HEK293 (cell line): ENCODE data around the gene SRPK3.

Experiments
- BCL11B ChIP-seq: fragments of 450-650 bp; formaldehyde crosslinking; IDR thresholded peaks from 2 replicates; pipeline ENCODE4 v1.5.1; 2016; ENCODE audit warnings: low read depth, missing biosample characterization, missing genetic modification characterization
- GLIS2 ChIP-seq: fragments of 450-650 bp; formaldehyde crosslinking; IDR thresholded peaks from 2 replicates; pipeline ENCODE4 v1.5.1; 2016; ENCODE audit warnings: missing biosample characterization, missing genetic modification characterization
- HOXC10 ChIP-seq: sonication (generic); formaldehyde crosslinking; IDR thresholded peaks from 2 replicates; pipeline ENCODE4 v1.8.1; 2023; ENCODE audit warnings: mild to moderate bottlenecking, missing genetic modification reagents
- KLF10 ChIP-seq: fragments of 450-650 bp; IDR thresholded peaks from 2 replicates; pipeline ENCODE4 v1.5.1; 2018; ENCODE audit warnings: missing biosample characterization, mild to moderate bottlenecking, missing genetic modification characterization
- KLF17 ChIP-seq: fragments of 450-650 bp; formaldehyde crosslinking; IDR thresholded peaks from 2 replicates; pipeline ENCODE4 v1.5.1; 2016; ENCODE audit warnings: missing biosample characterization, missing genetic modification characterization
- KLF7 ChIP-seq: fragments of 450-650 bp; formaldehyde crosslinking; IDR thresholded peaks from 2 replicates; pipeline ENCODE4 v1.5.1; 2016; ENCODE audit warnings: missing biosample characterization, missing genetic modification characterization, borderline replicate concordance
- KLF8 ChIP-seq: fragments of 450-650 bp; formaldehyde crosslinking; IDR thresholded peaks from 2 replicates; pipeline ENCODE4 v1.5.1; 2016; ENCODE audit warnings: missing biosample characterization, missing genetic modification characterization
- OSR2 ChIP-seq: fragments of 450-650 bp; formaldehyde crosslinking; IDR thresholded peaks from 2 replicates; pipeline ENCODE4 v1.5.1; 2016; ENCODE audit warnings: missing biosample characterization, missing genetic modification characterization
- SALL2 ChIP-seq: fragments of 450-650 bp; formaldehyde crosslinking; IDR thresholded peaks from 2 replicates; pipeline ENCODE4 v1.5.0; 2017; ENCODE audit warnings: missing biosample characterization, mild to moderate bottlenecking, missing genetic modification characterization, borderline replicate concordance
- SCRT2 ChIP-seq: fragments of 450-650 bp; formaldehyde crosslinking; IDR thresholded peaks from 2 replicates; pipeline ENCODE4 v1.5.1; 2016; ENCODE audit warnings: missing biosample characterization, missing genetic modification characterization
- SETDB1 ChIP-seq: IDR thresholded peaks from one replicate; pipeline ENCODE4 v1.6.1; 2017; ENCODE audit warnings: mild to moderate bottlenecking, low read length, moderate library complexity, mixed read lengths; ENCODE audit not compliant: insufficient read length
- YY2 ChIP-seq: fragments of 450-650 bp; formaldehyde crosslinking; IDR thresholded peaks from 2 replicates; pipeline ENCODE4 v1.5.1; 2016; ENCODE audit warnings: missing biosample characterization, missing genetic modification characterization
- ZNF132 ChIP-seq: fragments of 450-650 bp; formaldehyde crosslinking; IDR thresholded peaks from 2 replicates; pipeline ENCODE4 v1.5.1; 2017; ENCODE audit warnings: missing biosample characterization, missing genetic modification characterization, borderline replicate concordance
- ZNF146 ChIP-seq: fragments of 450-650 bp; formaldehyde crosslinking; IDR thresholded peaks from 2 replicates; pipeline ENCODE4 v1.5.1; 2016; ENCODE audit warnings: missing biosample characterization, missing genetic modification characterization
- ZNF19 ChIP-seq: fragments of 450-650 bp; formaldehyde crosslinking; IDR thresholded peaks from 2 replicates; pipeline ENCODE4; 2016; ENCODE audit warnings: missing biosample characterization, missing genetic modification characterization, low read depth
- ZNF211 ChIP-seq: fragments of 450-650 bp; formaldehyde crosslinking; IDR thresholded peaks from 2 replicates; pipeline ENCODE4 v1.5.1; 2016; ENCODE audit warnings: low read depth, missing biosample characterization, missing genetic modification characterization
- ZNF214 ChIP-seq: fragments of 450-650 bp; formaldehyde crosslinking; IDR thresholded peaks from 2 replicates; pipeline ENCODE4 v1.5.1; 2017; ENCODE audit warnings: missing biosample characterization, mild to moderate bottlenecking, missing genetic modification characterization, borderline replicate concordance
- ZNF23 ChIP-seq: fragments of 450-650 bp; formaldehyde crosslinking; IDR thresholded peaks from 2 replicates; pipeline ENCODE4 v1.5.1; 2016; ENCODE audit warnings: missing biosample characterization, missing genetic modification characterization, borderline replicate concordance
- ZNF24 ChIP-seq: fragments of 450-650 bp; formaldehyde crosslinking; IDR thresholded peaks from 2 replicates; pipeline ENCODE4 v1.5.1; 2016; ENCODE audit warnings: missing biosample characterization, missing genetic modification characterization
- ZNF366 ChIP-seq: fragments of 450-650 bp; formaldehyde crosslinking; conservative IDR thresholded peaks from 2 replicates; pipeline ENCODE4 v1.5.1; 2016; ENCODE audit warnings: missing biosample characterization, missing genetic modification characterization
- ZNF488 ChIP-seq: fragments of 450-650 bp; formaldehyde crosslinking; IDR thresholded peaks from 2 replicates; pipeline ENCODE4 v1.5.1; 2016; ENCODE audit warnings: missing biosample characterization, missing genetic modification characterization
- ZNF600 ChIP-seq: fragments of 450-650 bp; formaldehyde crosslinking; IDR thresholded peaks from 2 replicates; pipeline ENCODE4 v1.5.1; 2016; ENCODE audit warnings: missing biosample characterization, missing genetic modification characterization
- ZNF639 ChIP-seq: fragments of 450-650 bp; formaldehyde crosslinking; IDR thresholded peaks from 2 replicates; pipeline ENCODE4 v1.5.1; 2016; ENCODE audit warnings: missing biosample characterization, missing genetic modification characterization
- ZNF660 ChIP-seq: fragments of 450-650 bp; IDR thresholded peaks from 2 replicates; pipeline ENCODE4 v1.5.1; 2018; ENCODE audit warnings: missing biosample characterization, mild to moderate bottlenecking, missing genetic modification characterization
- ZNF830 ChIP-seq: fragments of 450-650 bp; IDR thresholded peaks from 2 replicates; pipeline ENCODE4 v1.5.0; 2018; ENCODE audit warnings: missing biosample characterization, missing genetic modification characterization, low read depth, mild to moderate bottlenecking, moderate library complexity
- ZXDB ChIP-seq: fragments of 450-650 bp; formaldehyde crosslinking; IDR thresholded peaks from 2 replicates; pipeline ENCODE4 v1.5.1; 2016; ENCODE audit warnings: missing biosample characterization, missing genetic modification characterization
- TF ChIP-seq, protein P1 (sequence below): fragments of 450-650 bp; formaldehyde crosslinking; IDR thresholded peaks from 2 replicates; pipeline ENCODE4 v1.5.1; 2016; ENCODE audit warnings: missing biosample characterization, missing genetic modification characterization
- TF ChIP-seq, protein P2 (sequence below): fragments of 450-650 bp; formaldehyde crosslinking; IDR thresholded peaks from 2 replicates; pipeline ENCODE4 v1.5.1; 2016; ENCODE audit warnings: missing biosample characterization, missing genetic modification characterization
- TF ChIP-seq, protein P3 (sequence below): fragments of 450-650 bp; formaldehyde crosslinking; IDR thresholded peaks from 2 replicates; pipeline ENCODE4 v1.5.1; 2016; ENCODE audit warnings: missing biosample characterization, missing genetic modification characterization

Gene SRPK3

DNA sequence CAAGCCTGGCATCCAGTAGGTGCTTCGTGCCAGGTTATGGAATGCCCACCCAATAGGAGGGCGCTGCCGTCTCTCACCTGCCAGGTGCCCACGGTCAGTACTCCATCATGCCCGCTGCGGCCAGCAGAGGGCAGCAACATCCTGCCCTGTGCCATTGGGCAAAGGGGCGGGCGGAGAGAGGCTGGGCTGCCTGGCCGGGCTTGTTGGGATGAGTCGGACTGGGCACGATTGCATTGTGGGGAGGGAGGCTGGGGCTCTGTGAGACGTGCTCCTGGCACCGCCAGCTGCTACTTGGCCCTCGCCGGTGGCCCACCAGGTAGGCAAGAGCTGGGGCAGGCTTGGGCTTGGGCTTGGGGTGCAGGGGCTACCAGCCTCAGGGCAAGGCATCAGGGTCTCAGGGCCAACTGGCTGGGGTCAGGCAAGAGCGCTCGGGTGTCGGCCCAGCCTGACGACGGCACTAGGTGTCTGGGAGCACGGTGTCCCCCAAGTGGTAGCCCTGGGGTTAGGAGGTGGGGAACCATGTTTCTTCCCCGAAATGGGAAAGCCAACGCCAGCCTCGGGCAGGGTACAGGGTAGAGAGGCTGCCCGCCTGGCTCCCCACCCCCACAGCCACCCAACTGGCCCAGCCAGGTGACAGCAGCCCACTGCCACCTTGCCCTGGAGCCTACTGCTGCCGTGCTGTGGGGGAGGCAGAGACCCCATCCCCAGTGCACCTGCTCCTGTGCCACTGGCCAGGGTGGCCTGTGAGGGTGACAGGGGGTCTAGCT, 16.7 kb upstream of the SRPK3 start, which contains the start of gene PLXNB3 (continued):
- TF ChIP-seq, protein P1, sequence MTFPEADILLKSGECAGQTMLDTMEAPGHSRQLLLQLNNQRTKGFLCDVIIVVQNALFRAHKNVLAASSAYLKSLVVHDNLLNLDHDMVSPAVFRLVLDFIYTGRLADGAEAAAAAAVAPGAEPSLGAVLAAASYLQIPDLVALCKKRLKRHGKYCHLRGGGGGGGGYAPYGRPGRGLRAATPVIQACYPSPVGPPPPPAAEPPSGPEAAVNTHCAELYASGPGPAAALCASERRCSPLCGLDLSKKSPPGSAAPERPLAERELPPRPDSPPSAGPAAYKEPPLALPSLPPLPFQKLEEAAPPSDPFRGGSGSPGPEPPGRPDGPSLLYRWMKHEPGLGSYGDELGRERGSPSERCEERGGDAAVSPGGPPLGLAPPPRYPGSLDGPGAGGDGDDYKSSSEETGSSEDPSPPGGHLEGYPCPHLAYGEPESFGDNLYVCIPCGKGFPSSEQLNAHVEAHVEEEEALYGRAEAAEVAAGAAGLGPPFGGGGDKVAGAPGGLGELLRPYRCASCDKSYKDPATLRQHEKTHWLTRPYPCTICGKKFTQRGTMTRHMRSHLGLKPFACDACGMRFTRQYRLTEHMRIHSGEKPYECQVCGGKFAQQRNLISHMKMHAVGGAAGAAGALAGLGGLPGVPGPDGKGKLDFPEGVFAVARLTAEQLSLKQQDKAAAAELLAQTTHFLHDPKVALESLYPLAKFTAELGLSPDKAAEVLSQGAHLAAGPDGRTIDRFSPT: peak; percentile 98
- TF ChIP-seq HOXC10 (CRISPR knock-in tag): no peak
- TF ChIP-seq BCL11B (tag by site-specific recombination): no peak
- peak; percentile 66; the same call in 1 of the 2 replicates for TF ChIP-seq KLF17 (tag by site-specific recombination)
- peak; percentile 48 for TF ChIP-seq KLF8 (tag by site-specific recombination)
- TF ChIP-seq YY2 (tag by site-specific recombination): no peak
- TF ChIP-seq ZNF488 (tag by site-specific recombination): no peak
- no peak for TF ChIP-seq ZNF23 (tag by site-specific recombination)
- TF ChIP-seq ZNF600 (tag by site-specific recombination): peak; percentile 77
- no peak for TF ChIP-seq SETDB1
- no peak for TF ChIP-seq KLF10 (tag by site-specific recombination)
- no peak for TF ChIP-seq ZNF132 (tag by site-specific recombination)
- TF ChIP-seq ZNF660 (tag by site-specific recombination): no peak
- no peak for TF ChIP-seq ZNF211 (tag by site-specific recombination)
- no peak for TF ChIP-seq ZNF366 (tag by site-specific recombination)
- no peak for TF ChIP-seq ZXDB (tag by site-specific recombination)
- TF ChIP-seq OSR2 (tag by site-specific recombination): no peak
- TF ChIP-seq ZNF639 (tag by site-specific recombination): 0 out of 2 replicates have a peak, but pooled peaks have one; percentile 39
- TF ChIP-seq, protein P2, sequence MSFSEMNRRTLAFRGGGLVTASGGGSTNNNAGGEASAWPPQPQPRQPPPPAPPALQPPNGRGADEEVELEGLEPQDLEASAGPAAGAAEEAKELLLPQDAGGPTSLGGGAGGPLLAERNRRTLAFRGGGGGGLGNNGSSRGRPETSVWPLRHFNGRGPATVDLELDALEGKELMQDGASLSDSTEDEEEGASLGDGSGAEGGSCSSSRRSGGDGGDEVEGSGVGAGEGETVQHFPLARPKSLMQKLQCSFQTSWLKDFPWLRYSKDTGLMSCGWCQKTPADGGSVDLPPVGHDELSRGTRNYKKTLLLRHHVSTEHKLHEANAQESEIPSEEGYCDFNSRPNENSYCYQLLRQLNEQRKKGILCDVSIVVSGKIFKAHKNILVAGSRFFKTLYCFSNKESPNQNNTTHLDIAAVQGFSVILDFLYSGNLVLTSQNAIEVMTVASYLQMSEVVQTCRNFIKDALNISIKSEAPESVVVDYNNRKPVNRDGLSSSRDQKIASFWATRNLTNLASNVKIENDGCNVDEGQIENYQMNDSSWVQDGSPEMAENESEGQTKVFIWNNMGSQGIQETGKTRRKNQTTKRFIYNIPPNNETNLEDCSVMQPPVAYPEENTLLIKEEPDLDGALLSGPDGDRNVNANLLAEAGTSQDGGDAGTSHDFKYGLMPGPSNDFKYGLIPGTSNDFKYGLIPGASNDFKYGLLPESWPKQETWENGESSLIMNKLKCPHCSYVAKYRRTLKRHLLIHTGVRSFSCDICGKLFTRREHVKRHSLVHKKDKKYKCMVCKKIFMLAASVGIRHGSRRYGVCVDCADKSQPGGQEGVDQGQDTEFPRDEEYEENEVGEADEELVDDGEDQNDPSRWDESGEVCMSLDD: 0 out of 2 replicates have a peak, but pooled peaks have one; percentile 11
- no peak for TF ChIP-seq ZNF830 (tag by site-specific recombination)
- no peak for TF ChIP-seq ZNF146 (tag by site-specific recombination)
- no peak; the same call in 1 of the 2 replicates for TF ChIP-seq GLIS2 (tag by site-specific recombination)
- TF ChIP-seq KLF7: no peak
- no peak for TF ChIP-seq ZNF19 (tag by site-specific recombination)
- TF ChIP-seq ZNF24 (tag by site-specific recombination): no peak
- TF ChIP-seq, protein P3, sequence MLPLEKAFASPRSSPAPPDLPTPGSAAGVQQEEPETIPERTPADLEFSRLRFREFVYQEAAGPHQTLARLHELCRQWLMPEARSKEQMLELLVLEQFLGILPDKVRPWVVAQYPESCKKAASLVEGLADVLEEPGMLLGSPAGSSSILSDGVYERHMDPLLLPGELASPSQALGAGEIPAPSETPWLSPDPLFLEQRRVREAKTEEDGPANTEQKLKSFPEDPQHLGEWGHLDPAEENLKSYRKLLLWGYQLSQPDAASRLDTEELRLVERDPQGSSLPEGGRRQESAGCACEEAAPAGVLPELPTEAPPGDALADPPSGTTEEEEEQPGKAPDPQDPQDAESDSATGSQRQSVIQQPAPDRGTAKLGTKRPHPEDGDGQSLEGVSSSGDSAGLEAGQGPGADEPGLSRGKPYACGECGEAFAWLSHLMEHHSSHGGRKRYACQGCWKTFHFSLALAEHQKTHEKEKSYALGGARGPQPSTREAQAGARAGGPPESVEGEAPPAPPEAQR (tag by site-specific recombination): no peak
- TF ChIP-seq ZNF214: no peak
- no peak for TF ChIP-seq SCRT2 (tag by site-specific recombination)
- no peak for TF ChIP-seq SALL2
